HG02798 (cell line): Measurements from ENCODE around the gene GALNT10.
A peak's percentile ranks its signal among the peaks of the same experiment; 100 is the strongest.
"Not testable (repeated sequence)": the region's sequence is repeated elsewhere in the genome, so short reads cannot be mapped to it uniquely, and the experiment has no call there.

ENCODE experiments used
- ATAC-seq: cut with Tn5 transposase; IDR thresholded peaks from one replicate; pipeline ENCODE4 v1.9.1; 2021; ENCODE audit warnings: mild to moderate bottlenecking; ENCODE audit not compliant: unreplicated experiment, poor library complexity

GALNT10 gene, protein sequence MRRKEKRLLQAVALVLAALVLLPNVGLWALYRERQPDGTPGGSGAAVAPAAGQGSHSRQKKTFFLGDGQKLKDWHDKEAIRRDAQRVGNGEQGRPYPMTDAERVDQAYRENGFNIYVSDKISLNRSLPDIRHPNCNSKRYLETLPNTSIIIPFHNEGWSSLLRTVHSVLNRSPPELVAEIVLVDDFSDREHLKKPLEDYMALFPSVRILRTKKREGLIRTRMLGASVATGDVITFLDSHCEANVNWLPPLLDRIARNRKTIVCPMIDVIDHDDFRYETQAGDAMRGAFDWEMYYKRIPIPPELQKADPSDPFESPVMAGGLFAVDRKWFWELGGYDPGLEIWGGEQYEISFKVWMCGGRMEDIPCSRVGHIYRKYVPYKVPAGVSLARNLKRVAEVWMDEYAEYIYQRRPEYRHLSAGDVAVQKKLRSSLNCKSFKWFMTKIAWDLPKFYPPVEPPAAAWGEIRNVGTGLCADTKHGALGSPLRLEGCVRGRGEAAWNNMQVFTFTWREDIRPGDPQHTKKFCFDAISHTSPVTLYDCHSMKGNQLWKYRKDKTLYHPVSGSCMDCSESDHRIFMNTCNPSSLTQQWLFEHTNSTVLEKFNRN

DNA sequence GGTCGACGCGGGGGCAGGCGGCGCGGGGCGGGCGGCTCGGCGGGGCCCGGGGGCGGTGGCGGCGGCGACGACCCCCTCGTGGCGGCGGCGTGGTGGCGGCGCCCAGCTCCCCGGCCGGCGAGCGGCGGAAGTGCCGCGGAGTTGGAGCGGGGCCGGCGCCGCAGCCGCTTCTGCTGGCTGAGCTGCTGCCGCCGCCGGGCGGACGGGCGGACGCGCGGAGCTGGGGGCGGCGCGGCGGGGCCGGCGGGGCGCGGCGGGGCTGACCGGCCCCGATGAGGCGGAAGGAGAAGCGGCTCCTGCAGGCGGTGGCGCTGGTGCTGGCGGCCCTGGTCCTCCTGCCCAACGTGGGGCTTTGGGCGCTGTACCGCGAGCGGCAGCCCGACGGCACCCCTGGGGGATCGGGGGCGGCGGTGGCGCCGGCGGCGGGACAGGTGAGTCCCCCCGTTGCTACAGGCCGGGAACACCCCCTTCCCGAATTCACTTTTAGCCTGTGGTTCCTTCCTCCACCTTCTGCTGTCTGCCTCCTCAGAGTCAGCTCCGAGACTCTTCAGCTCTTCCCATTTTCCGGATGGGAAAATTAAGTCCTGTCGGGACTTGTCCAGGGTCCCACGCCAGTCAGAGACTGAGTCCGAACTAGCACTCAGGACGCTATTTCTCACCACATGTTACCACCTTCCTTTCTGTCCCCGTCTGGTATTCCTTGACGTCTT lies at the start of gene GALNT10:
TSS of gene GALNT10 (plus strand) at position 139 of the 710 bp plus-strand sequence. CDS start at position 273, 134 bp downstream.
- peak; percentile 79 for ATAC-seq

- no peak for ATAC-seq
Observed at GRCh38 chr5:154141745-154142221, 48.8 kb upstream of the GALNT10 start.

DNA sequence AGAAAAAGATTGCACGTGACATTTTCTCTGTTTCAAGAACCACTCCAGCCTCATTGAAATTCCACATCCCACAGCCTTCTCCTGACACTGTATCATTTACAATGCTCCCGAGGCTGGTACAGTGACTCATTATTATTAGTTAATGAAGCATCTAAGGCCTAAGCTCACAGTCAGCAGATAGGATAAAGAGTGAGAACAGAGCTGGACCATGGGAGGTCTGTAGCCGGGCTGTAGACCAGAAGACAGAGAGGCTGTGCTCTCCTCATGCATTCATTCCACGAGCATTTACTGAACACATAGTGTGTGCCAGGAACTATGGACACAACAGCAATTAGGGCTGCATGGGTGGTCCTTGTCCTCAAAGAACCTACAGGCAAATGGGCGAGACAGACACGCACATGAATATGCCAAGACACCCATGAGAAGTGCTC lies 47.3 kb upstream of the GALNT10 start:
- ATAC-seq: no peak

- ATAC-seq: no peak
Observed at GRCh38 chr5:154145268-154145667, 45.3 kb upstream of the GALNT10 start.

- ATAC-seq: no peak
Observed at GRCh38 chr5:154146409-154146808, 44.1 kb upstream of the GALNT10 start.

DNA sequence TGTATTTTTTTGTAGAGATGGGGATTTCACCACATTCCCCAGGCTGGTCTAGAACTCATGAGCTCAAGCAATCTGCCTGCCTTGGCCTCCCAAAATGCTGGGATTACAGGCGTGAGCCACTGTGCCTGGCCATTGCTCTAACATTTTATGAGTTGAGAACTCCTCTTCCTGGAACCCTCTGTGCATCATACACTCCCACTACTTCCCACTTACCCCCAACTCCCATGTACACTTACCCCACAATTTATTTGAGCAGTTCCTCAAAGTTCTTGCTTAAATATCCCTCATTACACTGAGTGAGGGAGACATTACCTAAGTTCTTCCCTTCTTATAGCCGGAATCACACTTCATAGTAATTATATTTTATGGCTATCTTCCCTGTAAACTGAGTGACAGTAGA lies 42.9 kb upstream of the GALNT10 start:
- no peak for ATAC-seq

DNA sequence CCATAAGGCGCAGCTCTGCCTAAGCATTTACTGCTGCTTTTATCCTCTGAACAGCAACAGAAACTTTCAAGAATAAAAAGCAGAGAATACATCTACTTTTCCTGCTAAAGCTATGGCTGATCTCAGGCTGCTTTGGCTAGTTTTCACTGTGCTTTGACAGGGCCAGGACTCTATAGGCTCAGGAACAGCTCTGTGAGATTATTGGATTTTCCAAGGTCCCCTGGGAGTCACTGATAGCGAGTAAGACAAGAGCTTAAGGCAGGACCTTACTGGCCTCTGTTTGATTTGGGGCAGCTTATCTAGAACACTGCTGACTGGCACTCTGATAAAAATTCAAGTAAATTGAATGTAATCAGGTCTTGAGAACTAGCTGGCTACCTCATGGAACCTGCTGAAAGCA lies 40.1 kb upstream of the GALNT10 start:
- not testable (repeated sequence) for ATAC-seq

- no peak for ATAC-seq
Observed at GRCh38 chr5:154157483-154158378, 32.8 kb upstream of the GALNT10 start.

DNA sequence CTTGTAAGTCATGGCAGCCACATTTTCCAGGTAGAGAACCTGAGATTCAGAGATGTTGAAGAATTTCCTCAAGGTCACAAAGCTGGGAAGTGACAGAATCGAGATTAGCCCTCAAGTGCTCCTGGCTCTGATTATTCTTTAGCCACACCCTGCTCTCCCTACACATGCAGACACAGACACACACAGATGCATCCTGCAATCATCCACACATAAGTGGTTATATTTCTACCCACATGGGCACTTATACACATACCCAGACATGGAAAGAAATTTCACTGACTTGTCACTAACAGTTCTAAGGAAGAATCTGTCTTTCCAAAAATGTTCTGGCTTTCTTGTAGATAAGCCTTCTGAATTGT lies 32.2 kb upstream of the GALNT10 start:
- ATAC-seq: no peak

- ATAC-seq: no peak
Observed at GRCh38 chr5:154159343-154159742, 31.2 kb upstream of the GALNT10 start.

DNA sequence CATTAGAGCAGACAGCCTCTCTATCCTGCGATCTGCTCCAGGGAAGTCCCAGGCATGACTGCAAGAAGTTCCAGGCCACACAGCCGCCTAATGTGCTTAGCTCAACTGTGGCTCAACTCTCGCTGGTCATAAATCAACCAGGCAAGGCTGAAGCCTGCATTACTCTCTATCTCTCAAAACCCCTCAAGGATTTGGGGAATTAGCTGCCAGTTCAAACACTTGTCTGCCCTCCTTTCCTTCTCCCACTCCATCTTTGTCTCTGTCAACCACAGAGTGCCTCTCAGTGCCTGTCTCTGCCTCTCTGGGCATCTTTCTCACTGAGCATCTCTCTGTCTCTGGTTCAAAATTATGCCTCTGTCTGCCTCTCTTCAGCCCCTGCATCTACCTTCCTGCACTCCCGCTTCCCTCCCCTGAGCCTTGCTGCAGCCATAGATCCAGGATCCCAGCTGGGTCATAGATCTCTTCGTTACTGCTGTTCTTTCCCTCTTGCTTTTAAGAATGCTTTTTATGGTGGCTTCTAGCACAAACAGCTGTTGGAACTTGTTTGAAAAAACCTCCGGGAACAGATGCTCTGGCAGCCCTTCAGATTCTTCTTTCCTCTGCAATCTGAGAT lies 27.9 kb upstream of the GALNT10 start:
- ATAC-seq: no peak

DNA sequence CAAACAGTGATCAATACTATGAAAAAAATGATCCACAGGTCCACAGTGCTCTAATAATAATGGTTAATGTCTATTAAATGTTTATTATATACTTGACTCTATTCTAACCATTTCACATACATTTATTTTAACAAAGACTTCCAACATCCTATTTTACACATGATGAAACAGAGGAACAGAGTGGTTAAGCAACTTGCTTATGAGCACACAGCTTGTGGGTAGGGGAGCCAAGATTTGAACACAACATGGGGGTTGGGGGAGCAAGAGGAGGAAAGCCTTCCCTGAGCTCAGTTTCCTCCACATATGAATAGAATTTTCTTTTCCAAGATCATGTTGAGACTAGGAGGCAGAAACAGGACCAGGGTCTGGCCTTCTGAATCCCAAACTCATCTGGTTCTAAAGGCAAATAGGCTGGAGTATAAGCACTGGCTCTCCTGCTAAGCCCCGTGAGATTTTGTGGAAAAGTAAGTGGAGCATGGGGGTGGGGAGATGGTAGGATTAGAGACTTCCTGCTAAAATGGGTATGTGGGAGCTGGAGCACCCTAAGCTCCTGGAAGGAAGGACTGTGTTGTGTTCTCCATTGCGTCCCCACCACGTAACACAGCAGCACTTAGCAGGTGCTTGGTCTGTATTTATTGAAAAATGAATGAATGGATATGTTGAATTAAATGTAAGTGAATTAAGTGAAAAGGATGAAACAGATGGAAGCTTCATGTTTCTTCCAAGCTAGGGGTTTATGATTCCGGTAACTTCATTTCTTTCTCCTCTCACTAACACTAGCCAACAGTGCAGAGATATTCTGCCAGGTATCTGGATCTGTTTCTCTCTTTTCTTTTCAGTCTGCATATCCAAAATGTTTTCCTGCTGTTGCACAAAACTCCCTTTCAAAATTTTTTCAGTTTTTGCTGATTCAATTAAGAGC lies 26.9 kb upstream of the GALNT10 start:
- no peak for ATAC-seq

DNA sequence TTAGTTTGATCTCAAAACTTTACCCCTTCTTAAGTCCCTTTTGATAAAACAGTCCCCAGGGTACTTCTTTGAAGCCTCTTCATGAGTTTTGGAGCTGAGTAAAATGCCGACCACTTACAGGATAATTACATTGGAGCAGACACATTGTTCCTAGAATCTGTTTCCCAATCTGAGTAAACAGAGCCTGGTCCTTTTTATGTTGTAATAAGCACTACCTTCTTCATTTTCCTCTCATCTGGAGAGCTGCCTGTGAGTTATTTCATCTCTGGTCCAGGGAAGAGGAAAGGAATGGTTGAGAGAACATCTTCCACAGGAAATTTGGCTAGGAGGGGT lies 26.3 kb upstream of the GALNT10 start:
- no peak for ATAC-seq

GRCh38 chr5:154165886-154166285 lies 24.6 kb upstream of the GALNT10 start:
- no peak for ATAC-seq

DNA sequence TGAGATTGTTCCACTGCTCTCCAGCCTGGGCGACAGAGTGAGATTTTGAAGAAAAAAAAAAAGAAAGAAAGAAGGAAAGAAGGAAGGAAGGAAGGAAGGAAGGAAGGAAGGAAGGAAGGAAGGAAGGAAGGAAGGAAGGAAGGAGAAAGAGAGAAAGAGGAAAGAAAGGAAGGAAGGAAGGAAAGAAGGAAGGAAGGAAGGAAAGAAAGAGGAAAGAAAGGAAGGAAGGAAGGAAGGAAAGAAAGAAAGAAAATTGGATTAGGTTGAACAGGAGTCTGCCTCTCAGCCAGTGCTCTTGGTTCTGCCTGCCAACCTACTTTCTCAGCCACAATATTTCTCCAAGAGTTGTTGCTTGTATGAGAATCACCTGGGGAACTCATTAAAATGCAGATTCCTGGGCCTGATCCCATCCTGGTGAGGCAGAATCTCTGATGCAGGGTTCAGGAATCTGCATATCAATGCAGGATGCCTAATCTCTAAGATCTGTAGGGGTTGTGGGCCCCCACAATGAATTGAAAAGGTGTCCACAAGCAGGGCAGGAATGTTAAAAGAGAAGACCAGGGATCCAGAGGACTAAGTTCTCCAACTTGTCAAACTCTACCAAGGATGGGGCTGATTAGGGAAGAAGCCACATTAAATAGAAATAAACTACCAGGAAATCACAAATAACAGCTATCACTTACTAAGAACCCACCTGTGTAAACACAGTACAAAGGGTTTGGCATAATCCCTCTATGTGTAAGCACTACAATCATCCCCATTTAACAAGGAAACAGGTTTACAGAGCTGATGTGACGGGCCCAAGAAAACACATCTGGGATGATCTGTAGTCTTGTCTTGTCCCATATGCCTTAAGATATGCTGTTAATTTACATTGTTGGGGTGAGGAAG lies 23.4 kb upstream of the GALNT10 start:
- no peak for ATAC-seq

GRCh38 chr5:154168395-154168794 lies 22.1 kb upstream of the GALNT10 start:
- no peak for ATAC-seq

- no peak for ATAC-seq
Observed at GRCh38 chr5:154172785-154173184, 17.7 kb upstream of the GALNT10 start.

DNA sequence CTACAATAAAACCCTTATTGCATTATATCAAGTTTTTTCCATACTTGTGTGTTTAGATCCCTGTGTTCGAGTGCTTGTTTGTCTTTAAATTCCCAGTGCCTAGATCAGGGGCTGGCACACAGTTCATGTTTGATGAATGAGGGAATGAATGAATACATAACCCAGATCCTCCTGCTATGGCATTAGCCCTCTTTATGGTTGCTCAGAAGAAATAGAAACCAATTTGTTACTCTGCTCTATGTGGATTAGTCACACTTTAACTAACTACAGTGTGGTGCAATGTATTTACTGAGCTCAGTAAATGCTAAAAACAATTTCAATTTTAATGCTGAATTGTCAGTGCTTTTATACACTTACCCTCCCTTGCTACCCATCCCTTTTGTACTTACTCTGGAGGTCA lies 16.4 kb upstream of the GALNT10 start:
- ATAC-seq: no peak
